Activated CD4-positive, alpha-beta T cell treated with anti-CD3 and anti-CD28 coated beads, Interleukin-2, amount 50 U/mL, for 16 hours (primary cell): ENCODE data around the gene ST6GALNAC4.

Experiments
- DNase-seq: peaks from one replicate; pipeline ENCODE4 v3.0.0-alpha.2; 2020

ST6GALNAC4 gene

GRCh38 chr9:127910613-127911205 is 6.1 kb downstream of the ST6GALNAC4 start:
- DNase-seq = no peak

- DNase-seq = no peak
These were observed 7.0 kb downstream of the ST6GALNAC4 start for GRCh38 chr9:127909839-127910273.

- DNase-seq = no peak
These were observed 8.2 kb downstream of the ST6GALNAC4 start for GRCh38 chr9:127908660-127908926.

GRCh38 chr9:127907867-127908659 is 8.8 kb downstream of the ST6GALNAC4 start:
- DNase-seq = no peak

GRCh38 chr9:127905788-127906191 is 11.1 kb downstream of the ST6GALNAC4 start:
- peak; percentile 62 for DNase-seq

- DNase-seq = peak; percentile 74
These were observed 11.7 kb downstream of the ST6GALNAC4 start for GRCh38 chr9:127905004-127905728.

GRCh38 chr9:127904561-127905003 is 12.3 kb downstream of the ST6GALNAC4 start:
- peak; percentile 22 for DNase-seq

- DNase-seq = peak; percentile 90
These were observed 13.0 kb downstream of the ST6GALNAC4 start for GRCh38 chr9:127903557-127904475.

- peak; percentile 72 for DNase-seq
These were observed 17.5 kb downstream of the ST6GALNAC4 start, which contains the start of gene ST6GALNAC6 for GRCh38 chr9:127899128-127899943. TSS of gene ST6GALNAC6 (minus strand) at chr9:127899603. CDS start at chr9:127897981, 1,622 bp downstream.

- DNase-seq = no peak
These were observed 18.3 kb downstream of the ST6GALNAC4 start for GRCh38 chr9:127898433-127899127.

GRCh38 chr9:127897193-127897692 is 19.6 kb downstream of the ST6GALNAC4 start:
- no peak for DNase-seq

GRCh38 chr9:127896395-127897192 is 20.2 kb downstream of the ST6GALNAC4 start:
- DNase-seq = no peak

GRCh38 chr9:127895811-127896210 is 21.0 kb downstream of the ST6GALNAC4 start:
- DNase-seq = no peak

GRCh38 chr9:127893392-127893791 is 23.4 kb downstream of the ST6GALNAC4 start:
- no peak for DNase-seq

- no peak for DNase-seq
These were observed 24.0 kb downstream of the ST6GALNAC4 start for GRCh38 chr9:127892831-127893230.

- DNase-seq = no peak
These were observed 26.8 kb downstream of the ST6GALNAC4 start for GRCh38 chr9:127890053-127890452.

GRCh38 chr9:127887792-127888191 is 29.0 kb downstream of the ST6GALNAC4 start:
- no peak for DNase-seq

GRCh38 chr9:127886401-127886972 is 30.4 kb downstream of the ST6GALNAC4 start:
- DNase-seq = no peak

GRCh38 chr9:127885508-127886281 is 31.1 kb downstream of the ST6GALNAC4 start:
- no peak for DNase-seq
